SU-DHL-6 (cell line): ENCODE measurements around the gene ECHDC1.

Experiments
- H2AFZ ChIP-seq: fragments of 200-600 bp; sonication (generic); 2 replicates; pipeline ENCODE4 v1.6.1; 2014; ENCODE audit warnings: low read depth, mild to moderate bottlenecking, moderate library complexity, mixed read lengths, antibody characterized with exemption, low read length; ENCODE audit not compliant: severe bottlenecking
- H3F3A ChIP-seq: fragments of 200-600 bp; shearing (Covaris generic); 2 replicates; pipeline ENCODE4 v1.6.0; 2016; ENCODE audit warnings: antibody characterized with exemption, mild to moderate bottlenecking; ENCODE audit not compliant: insufficient read depth
- H3K27ac ChIP-seq: fragments of 200-600 bp; sonication (generic); 2 replicates; pipeline ENCODE4 v1.5.1; 2016; ENCODE audit warnings: low read depth, mild to moderate bottlenecking, low read length, moderate library complexity, mixed read lengths
- H3K27me3 ChIP-seq: fragments of 200-600 bp; sonication (generic), shearing (Covaris generic); 2 replicates; pipeline ENCODE4 v1.6.0; 2014; ENCODE audit warnings: mild to moderate bottlenecking, low read length
- H3K36me3 ChIP-seq: fragments of 200-600 bp; sonication (generic); 2 replicates; pipeline ENCODE4 v1.6.1; 2014; ENCODE audit warnings: mild to moderate bottlenecking, low read length, mixed read lengths
- H3K4me2 ChIP-seq: fragments of 300-600, 200-600 bp; shearing (Covaris generic), sonication (generic); 2 replicates; pipeline ENCODE4 v1.6.0; 2014; ENCODE audit warnings: low read length, low read depth, mild to moderate bottlenecking; ENCODE audit not compliant: poor library complexity, severe bottlenecking
- H3K4me3 ChIP-seq: fragments of 200-600 bp; sonication (generic); 2 replicates; pipeline ENCODE4 v1.5.1; 2014; ENCODE audit warnings: antibody characterized with exemption, low read length, mild to moderate bottlenecking, mixed read lengths; ENCODE audit not compliant: insufficient read depth, poor library complexity, severe bottlenecking
- H3K79me2 ChIP-seq: fragments of 200-600 bp; sonication (generic); 2 replicates; pipeline ENCODE4 v1.6.1; 2014; ENCODE audit warnings: mild to moderate bottlenecking, low read length, moderate library complexity; ENCODE audit not compliant: insufficient read depth
- H3K9ac ChIP-seq: fragments of 200-600 bp; sonication (generic); 2 replicates; pipeline ENCODE4 v1.7.0; 2014; ENCODE audit warnings: mild to moderate bottlenecking, low read length
- H3K9me2 ChIP-seq: fragments of 200-600 bp; sonication (generic); replicated peaks from 2 replicates; pipeline ENCODE4 v1.6.1; 2014; ENCODE audit warnings: low read length; ENCODE audit not compliant: insufficient read depth
- H3K9me3 ChIP-seq: fragments of 200-600 bp; sonication (generic); 2 replicates; pipeline ENCODE4 v1.6.1; 2014; ENCODE audit warnings: low read length, mixed read lengths; ENCODE audit not compliant: insufficient read depth
- H4K20me1 ChIP-seq: fragments of 200-600 bp; sonication (generic); 2 replicates; pipeline ENCODE4 v1.6.1; 2014; ENCODE audit warnings: low read depth, mild to moderate bottlenecking, antibody characterized with exemption, low read length, moderate library complexity, mixed read lengths
- EZH2phosphoT487 ChIP-seq: fragments of 200-600 bp; sonication (generic), shearing (Covaris generic); conservative IDR thresholded peaks from 2 replicates; pipeline ENCODE4 v1.6.1; 2018; ENCODE audit warnings: mild to moderate bottlenecking, antibody characterized with exemption, low read length, moderate library complexity, mixed read lengths
- TF ChIP-seq, protein P1 (sequence below): fragments of 200-600 bp; sonication (generic); IDR thresholded peaks from one replicate; pipeline ENCODE4 v1.5.1; 2017; ENCODE audit warnings: antibody characterized with exemption, mild to moderate bottlenecking, low read length, moderate library complexity; ENCODE audit not compliant: insufficient read depth, poor library complexity, severe bottlenecking

Gene ECHDC1

GRCh38 chr6:127289934-127290333 lies 53.5 kb downstream of the ECHDC1 start:
- peaks cover 5% of the 10 kb centered on the region; the same call in 1 of the 2 replicates for H3K79me2 ChIP-seq
- no peaks in the 10 kb centered on the region for H4K20me1 ChIP-seq
- TF ChIP-seq EZH2phosphoT487, result no peak
- TF ChIP-seq, protein P1, sequence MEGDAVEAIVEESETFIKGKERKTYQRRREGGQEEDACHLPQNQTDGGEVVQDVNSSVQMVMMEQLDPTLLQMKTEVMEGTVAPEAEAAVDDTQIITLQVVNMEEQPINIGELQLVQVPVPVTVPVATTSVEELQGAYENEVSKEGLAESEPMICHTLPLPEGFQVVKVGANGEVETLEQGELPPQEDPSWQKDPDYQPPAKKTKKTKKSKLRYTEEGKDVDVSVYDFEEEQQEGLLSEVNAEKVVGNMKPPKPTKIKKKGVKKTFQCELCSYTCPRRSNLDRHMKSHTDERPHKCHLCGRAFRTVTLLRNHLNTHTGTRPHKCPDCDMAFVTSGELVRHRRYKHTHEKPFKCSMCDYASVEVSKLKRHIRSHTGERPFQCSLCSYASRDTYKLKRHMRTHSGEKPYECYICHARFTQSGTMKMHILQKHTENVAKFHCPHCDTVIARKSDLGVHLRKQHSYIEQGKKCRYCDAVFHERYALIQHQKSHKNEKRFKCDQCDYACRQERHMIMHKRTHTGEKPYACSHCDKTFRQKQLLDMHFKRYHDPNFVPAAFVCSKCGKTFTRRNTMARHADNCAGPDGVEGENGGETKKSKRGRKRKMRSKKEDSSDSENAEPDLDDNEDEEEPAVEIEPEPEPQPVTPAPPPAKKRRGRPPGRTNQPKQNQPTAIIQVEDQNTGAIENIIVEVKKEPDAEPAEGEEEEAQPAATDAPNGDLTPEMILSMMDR, result no peak
- H3K9me3 ChIP-seq, result no peaks in the 10 kb centered on the region
- no peaks in the 10 kb centered on the region for H3K27me3 ChIP-seq
- H3K4me3 ChIP-seq, result no peak overlapping the region
- no peak overlapping the region for H3K4me2 ChIP-seq
- no peak overlapping the region for H2AFZ ChIP-seq
- H3F3A ChIP-seq, result no peaks in the 10 kb centered on the region; the same call in 1 of the 2 replicates
- no peak overlapping the region for H3K27ac ChIP-seq
- H3K9me2 ChIP-seq, result no peaks in the 10 kb centered on the region
- no peak overlapping the region for H3K9ac ChIP-seq
- peaks cover 26% of the 10 kb centered on the region; the same call in 1 of the 2 replicates for H3K36me3 ChIP-seq

DNA sequence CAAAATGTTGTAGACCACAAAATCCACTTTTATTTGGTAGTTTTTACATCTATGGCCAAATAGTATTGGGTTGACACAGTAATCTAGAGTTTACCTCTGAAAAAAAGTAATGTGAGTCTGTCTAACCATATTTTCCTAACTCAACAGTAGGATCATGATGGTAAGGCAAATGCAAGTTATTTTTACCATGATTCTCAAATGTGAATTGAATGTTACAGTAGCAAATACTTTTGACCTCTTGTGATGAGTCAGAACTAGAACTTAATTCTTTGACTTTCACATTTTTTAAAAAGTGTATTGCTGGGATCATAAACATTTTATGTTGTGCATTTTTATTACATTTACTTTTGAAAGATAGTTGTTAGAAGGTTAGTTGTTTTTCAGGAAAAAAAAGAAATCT lies 54.7 kb downstream of the ECHDC1 start:
- Histone ChIP-seq H3K79me2 (peaks cover 5% of the 10 kb centered on the region; the same call in 1 of the 2 replicates), H3K9me2 (no peaks in the 10 kb centered on the region), H3K4me3 (no peak overlapping the region), H2AFZ (no peak overlapping the region), H3K9ac (no peak overlapping the region), H3K4me2 (no peak overlapping the region), H3F3A (no peaks in the 10 kb centered on the region; the same call in 1 of the 2 replicates), H3K27ac (no peak overlapping the region), H3K9me3 (no peaks in the 10 kb centered on the region), H3K36me3 (peaks cover 18% of the 10 kb centered on the region; the same call in 1 of the 2 replicates), H4K20me1 (no peaks in the 10 kb centered on the region), H3K27me3 (no peaks in the 10 kb centered on the region)
- TF ChIP-seq, protein P1, result no peak
- no peak for TF ChIP-seq EZH2phosphoT487

DNA sequence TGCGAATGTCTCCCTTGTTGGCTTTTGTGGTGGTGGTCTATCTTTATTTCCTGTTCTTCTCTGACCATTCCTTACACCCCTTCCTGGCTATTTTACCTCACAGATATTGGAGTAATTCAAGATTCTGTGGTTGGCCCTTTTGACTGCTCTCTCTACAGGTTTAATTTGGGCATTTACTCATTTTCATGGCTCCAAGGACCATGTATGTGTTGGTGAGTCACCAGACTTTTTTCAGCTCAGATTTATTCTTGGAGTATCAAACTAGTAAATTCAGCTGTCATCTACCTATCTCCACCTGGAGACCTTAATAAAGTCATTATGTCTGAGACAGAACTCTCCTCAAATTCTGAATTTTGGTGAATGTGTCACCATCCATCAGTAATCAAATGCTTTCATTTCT lies 61.2 kb downstream of the ECHDC1 start:
- H3K4me2 ChIP-seq, result no peak overlapping the region
- H3K36me3 ChIP-seq, result peaks cover 18% of the 10 kb centered on the region; the same call in 1 of the 2 replicates

GRCh38 chr6:127279815-127280214 lies 63.6 kb downstream of the ECHDC1 start:
- H3K79me2 ChIP-seq, result 0 out of 2 replicates have a peak, but pooled peaks cover 2% of the 10 kb centered on the region
- no peak overlapping the region for H3K4me2 ChIP-seq
- H3K9me2 ChIP-seq, result no peaks in the 10 kb centered on the region
- H3K36me3 ChIP-seq, result peaks cover 15% of the 10 kb centered on the region; the same call in 1 of the 2 replicates
- no peaks in the 10 kb centered on the region for H3K27me3 ChIP-seq
- no peak overlapping the region for H3K9ac ChIP-seq
- TF ChIP-seq, protein P1, result no peak
- TF ChIP-seq EZH2phosphoT487, result no peak
- H4K20me1 ChIP-seq, result peaks cover 21% of the 10 kb centered on the region
- H3K9me3 ChIP-seq, result no peaks in the 10 kb centered on the region
- H3K4me3 ChIP-seq, result no peak overlapping the region
- peaks cover 8% of the 10 kb centered on the region; the same call in 1 of the 2 replicates for H3F3A ChIP-seq
- H3K27ac ChIP-seq, result no peak overlapping the region
- H2AFZ ChIP-seq, result no peak overlapping the region

More for the DNA sequence above, 61.2 kb downstream of the ECHDC1 start:
- TF ChIP-seq EZH2phosphoT487, result no peak
- Histone ChIP-seq H3K27me3 (no peaks in the 10 kb centered on the region), H2AFZ (no peak overlapping the region), H3K4me3 (no peak overlapping the region), H3K9ac (no peak overlapping the region), H3K27ac (no peak overlapping the region), H3K79me2 (no peaks in the 10 kb centered on the region), H4K20me1 (peaks cover 14% of the 10 kb centered on the region), H3K9me2 (no peaks in the 10 kb centered on the region), H3K9me3 (no peaks in the 10 kb centered on the region), H3F3A (peaks cover 8% of the 10 kb centered on the region; the same call in 1 of the 2 replicates)
